ENCODE data around the gene RBMS3. TPM values are rescaled to one million over a fixed set of nuclear protein-coding genes. Genes with fewer than 3 reads are reported as not detected.
"Not testable (repeated sequence)": the region's sequence is repeated elsewhere in the genome, so short reads cannot be mapped to it uniquely, and the experiment has no call there.

Gene RBMS3
- total RNA-seq, 1 donor from 2014 or later, result 65.1 TPM

GRCh38 chr3:30034246-30034991 lies 753.5 kb downstream of the RBMS3 start:
- DNase-seq, result no peak

DNA sequence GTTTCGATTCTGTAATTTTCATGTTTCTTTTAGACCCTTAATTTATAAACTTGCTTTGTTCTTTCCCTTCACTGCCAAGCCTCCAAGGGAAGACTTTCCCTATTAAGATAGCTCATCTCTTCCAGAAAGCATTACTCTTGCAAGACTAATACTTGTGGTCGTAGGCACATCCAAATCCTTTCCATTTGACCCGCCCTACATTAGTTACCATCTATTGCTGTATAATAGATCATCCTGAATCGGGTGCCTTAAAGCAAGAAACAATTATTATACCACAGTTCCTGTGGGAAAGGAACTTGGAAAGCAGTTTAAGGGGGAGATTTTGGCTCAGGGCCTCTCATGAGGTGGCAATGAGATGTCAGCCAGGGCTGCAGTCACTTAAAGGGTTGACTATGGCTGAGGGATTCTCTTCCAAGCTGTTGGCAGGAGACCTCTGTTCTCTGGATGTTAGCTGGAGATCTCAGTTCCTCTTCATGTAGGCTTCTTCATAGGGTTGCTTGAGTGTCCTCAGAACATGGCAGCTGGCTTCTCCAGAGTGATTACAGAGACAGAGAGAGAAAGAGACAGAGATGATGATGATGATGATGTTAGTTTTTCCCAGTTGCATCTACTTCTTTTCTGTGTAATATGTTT lies 755.2 kb downstream of the RBMS3 start:
- H3K27ac Mint-ChIP-seq (ENCODE audit: unreplicated experiment), result no peak overlapping the region
- H3K36me3 Mint-ChIP-seq (ENCODE audit: unreplicated experiment), result no peaks in the 10 kb centered on the region
- no peaks in the 10 kb centered on the region for H3K9me3 Mint-ChIP-seq (ENCODE audit: unreplicated experiment)
- H3K4me3 Mint-ChIP-seq (ENCODE audit: unreplicated experiment), result no peak overlapping the region
- TF ChIP-seq, protein P1, sequence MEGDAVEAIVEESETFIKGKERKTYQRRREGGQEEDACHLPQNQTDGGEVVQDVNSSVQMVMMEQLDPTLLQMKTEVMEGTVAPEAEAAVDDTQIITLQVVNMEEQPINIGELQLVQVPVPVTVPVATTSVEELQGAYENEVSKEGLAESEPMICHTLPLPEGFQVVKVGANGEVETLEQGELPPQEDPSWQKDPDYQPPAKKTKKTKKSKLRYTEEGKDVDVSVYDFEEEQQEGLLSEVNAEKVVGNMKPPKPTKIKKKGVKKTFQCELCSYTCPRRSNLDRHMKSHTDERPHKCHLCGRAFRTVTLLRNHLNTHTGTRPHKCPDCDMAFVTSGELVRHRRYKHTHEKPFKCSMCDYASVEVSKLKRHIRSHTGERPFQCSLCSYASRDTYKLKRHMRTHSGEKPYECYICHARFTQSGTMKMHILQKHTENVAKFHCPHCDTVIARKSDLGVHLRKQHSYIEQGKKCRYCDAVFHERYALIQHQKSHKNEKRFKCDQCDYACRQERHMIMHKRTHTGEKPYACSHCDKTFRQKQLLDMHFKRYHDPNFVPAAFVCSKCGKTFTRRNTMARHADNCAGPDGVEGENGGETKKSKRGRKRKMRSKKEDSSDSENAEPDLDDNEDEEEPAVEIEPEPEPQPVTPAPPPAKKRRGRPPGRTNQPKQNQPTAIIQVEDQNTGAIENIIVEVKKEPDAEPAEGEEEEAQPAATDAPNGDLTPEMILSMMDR (IDR thresholded peaks at IDR 0.05; ENCODE audit: partially characterized antibody, unreplicated experiment), result no peak
- H3K4me1 Mint-ChIP-seq (ENCODE audit: low read depth, unreplicated experiment), result no peaks in the 10 kb centered on the region
- DNase-seq, result no peak
- no peaks in the 10 kb centered on the region for H3K27me3 Mint-ChIP-seq (ENCODE audit: unreplicated experiment)

More at GRCh38 chr3:30034246-30034991, 753.5 kb downstream of the RBMS3 start:
- TF ChIP-seq, protein P1 (IDR thresholded peaks at IDR 0.05; ENCODE audit: partially characterized antibody, unreplicated experiment), result no peak
- H3K27ac Mint-ChIP-seq (ENCODE audit: unreplicated experiment), result no peak overlapping the region
- H3K4me3 Mint-ChIP-seq (ENCODE audit: unreplicated experiment), result no peak overlapping the region
- no peaks in the 10 kb centered on the region for H3K36me3 Mint-ChIP-seq (ENCODE audit: unreplicated experiment)
- H3K9me3 Mint-ChIP-seq (ENCODE audit: unreplicated experiment), result no peaks in the 10 kb centered on the region
- no peaks in the 10 kb centered on the region for H3K4me1 Mint-ChIP-seq (ENCODE audit: low read depth, unreplicated experiment)
- H3K27me3 Mint-ChIP-seq (ENCODE audit: unreplicated experiment), result no peaks in the 10 kb centered on the region

DNA sequence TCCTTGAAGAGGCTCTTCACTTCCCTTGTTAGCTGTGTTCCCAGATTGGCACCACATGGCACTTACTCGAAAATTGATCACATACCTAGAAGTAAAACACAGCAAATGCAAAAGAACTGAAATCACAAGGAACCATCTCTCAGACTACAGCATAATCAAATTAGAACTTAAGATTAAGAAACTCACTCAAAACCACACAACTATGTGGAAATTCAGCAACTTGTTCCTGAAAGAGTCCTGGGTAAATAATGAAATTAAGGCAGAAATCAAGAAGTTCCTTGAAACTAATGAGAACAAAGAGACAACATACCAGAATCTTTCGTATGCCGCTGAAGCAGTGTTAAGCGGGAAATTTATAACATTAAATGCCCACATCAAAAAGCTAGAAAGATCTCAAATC lies 759.3 kb downstream of the RBMS3 start:
- Mint-ChIP-seq H3K27me3 (ENCODE audit: unreplicated experiment) (no peaks in the 10 kb centered on the region), H3K9me3 (ENCODE audit: unreplicated experiment) (no peaks in the 10 kb centered on the region), H3K4me3 (ENCODE audit: unreplicated experiment) (no peak overlapping the region), H3K27ac (ENCODE audit: unreplicated experiment) (no peak overlapping the region), H3K4me1 (ENCODE audit: low read depth, unreplicated experiment) (no peaks in the 10 kb centered on the region), H3K36me3 (ENCODE audit: unreplicated experiment) (no peaks in the 10 kb centered on the region)
- no peak for DNase-seq
- TF ChIP-seq, protein P1 (IDR thresholded peaks at IDR 0.05; ENCODE audit: partially characterized antibody, unreplicated experiment), result no peak

DNA sequence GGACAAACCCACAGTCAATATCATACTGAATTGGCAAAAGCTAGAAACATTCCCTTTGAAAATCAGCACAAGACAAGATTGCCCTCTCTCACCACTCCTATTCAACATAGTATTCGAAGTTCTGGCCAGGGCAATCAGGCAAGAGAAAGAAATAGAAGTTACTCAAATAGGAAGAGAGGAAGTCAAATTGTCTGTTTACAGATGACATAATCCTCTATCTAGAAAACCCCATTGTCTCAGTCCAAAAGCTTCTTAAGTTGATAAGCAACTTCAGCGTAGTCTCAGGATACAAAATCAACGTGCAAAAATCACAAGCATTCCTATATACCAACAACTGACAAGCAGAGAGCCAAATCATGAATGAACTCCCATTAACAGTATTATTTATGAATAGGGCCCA lies 760.6 kb downstream of the RBMS3 start:
- H3K27ac Mint-ChIP-seq (ENCODE audit: unreplicated experiment); H3K4me1 Mint-ChIP-seq (ENCODE audit: low read depth, unreplicated experiment); H3K9me3 Mint-ChIP-seq (ENCODE audit: unreplicated experiment); H3K36me3 Mint-ChIP-seq (ENCODE audit: unreplicated experiment); H3K27me3 Mint-ChIP-seq (ENCODE audit: unreplicated experiment); DNase-seq; H3K4me3 Mint-ChIP-seq (ENCODE audit: unreplicated experiment): not testable (repeated sequence)

GRCh38 chr3:30042274-30042859 lies 761.5 kb downstream of the RBMS3 start:
- TF ChIP-seq, protein P1 (IDR thresholded peaks at IDR 0.05; ENCODE audit: partially characterized antibody, unreplicated experiment), result peak; percentile 69
- no peaks in the 10 kb centered on the region for H3K36me3 Mint-ChIP-seq (ENCODE audit: unreplicated experiment)
- DNase-seq, result peak; percentile 52
- H3K27me3 Mint-ChIP-seq (ENCODE audit: unreplicated experiment), result no peaks in the 10 kb centered on the region
- no peaks in the 10 kb centered on the region for H3K4me1 Mint-ChIP-seq (ENCODE audit: low read depth, unreplicated experiment)
- no peaks in the 10 kb centered on the region for H3K9me3 Mint-ChIP-seq (ENCODE audit: unreplicated experiment)
- H3K4me3 Mint-ChIP-seq (ENCODE audit: unreplicated experiment), result no peak overlapping the region
- no peak overlapping the region for H3K27ac Mint-ChIP-seq (ENCODE audit: unreplicated experiment)
